Liver (tissue), 3 donors: ENCODE results near the gene METRN.

ENCODE experiments used
- EGR1 ChIP-seq, 2 donors: IDR thresholded peaks; 2 replicates each; pipeline ENCODE4 v1.6.1; 2016 to 2018; ENCODE audit warnings: antibody characterized with exemption in 2 of 2, low read depth in 2 of 2
- FOXA1 ChIP-seq: IDR thresholded peaks from 2 replicates; pipeline ENCODE4 v1.6.1; 2016; ENCODE audit warnings: antibody characterized with exemption
- GABPA ChIP-seq, 2 donors: IDR thresholded peaks in 1 of 2; conservative IDR thresholded peaks in 1 of 2; 2 replicates each; pipeline ENCODE4 v1.6.1; 2016; ENCODE audit warnings: antibody characterized with exemption in 2 of 2, mild to moderate bottlenecking in 1 of 2, moderate library complexity in 1 of 2
- RAD21 ChIP-seq, 2 donors: IDR thresholded peaks; 2 replicates each; pipeline ENCODE4 v1.6.1; 2016; ENCODE audit warnings: antibody characterized with exemption in 2 of 2, mild to moderate bottlenecking in 2 of 2
- RXRA ChIP-seq, 2 donors: IDR thresholded peaks; 2 replicates each; pipeline ENCODE4 v1.6.1; 2017 to 2018; ENCODE audit warnings: antibody characterized with exemption in 2 of 2, mild to moderate bottlenecking in 1 of 2
- SP1 ChIP-seq: IDR thresholded peaks from 2 replicates; pipeline ENCODE4 v1.6.1; 2018; ENCODE audit warnings: antibody characterized with exemption, mild to moderate bottlenecking
- TAF1 ChIP-seq: conservative IDR thresholded peaks from 2 replicates; pipeline ENCODE4 v1.6.1; 2016; ENCODE audit warnings: antibody characterized with exemption, mild to moderate bottlenecking
- YY1 ChIP-seq: IDR thresholded peaks from 2 replicates; pipeline ENCODE4 v1.6.1; 2016; ENCODE audit warnings: antibody characterized with exemption, mild to moderate bottlenecking
- TF ChIP-seq, protein P1 (sequence below): fragments of 150-350 bp; IDR thresholded peaks from 2 replicates; pipeline ENCODE4 v1.5.1; 2017; ENCODE audit warnings: improper control_type of control experiment, low read depth, low read length; ENCODE audit not compliant: missing input control
- TF ChIP-seq, protein P2 (sequence below): IDR thresholded peaks from 2 replicates; pipeline ENCODE4 v1.6.1; 2016; ENCODE audit warnings: antibody characterized with exemption
- TF ChIP-seq, protein P3 (sequence below): IDR thresholded peaks from 2 replicates; pipeline ENCODE4 v1.6.1; 2016; ENCODE audit warnings: antibody characterized with exemption, mild to moderate bottlenecking
- TF ChIP-seq, protein P4 (sequence below): IDR thresholded peaks from 2 replicates; pipeline ENCODE4 v1.6.1; 2016; ENCODE audit warnings: antibody characterized with exemption
- donor health status: healthy.
- donor health status: healthy.

DNA sequence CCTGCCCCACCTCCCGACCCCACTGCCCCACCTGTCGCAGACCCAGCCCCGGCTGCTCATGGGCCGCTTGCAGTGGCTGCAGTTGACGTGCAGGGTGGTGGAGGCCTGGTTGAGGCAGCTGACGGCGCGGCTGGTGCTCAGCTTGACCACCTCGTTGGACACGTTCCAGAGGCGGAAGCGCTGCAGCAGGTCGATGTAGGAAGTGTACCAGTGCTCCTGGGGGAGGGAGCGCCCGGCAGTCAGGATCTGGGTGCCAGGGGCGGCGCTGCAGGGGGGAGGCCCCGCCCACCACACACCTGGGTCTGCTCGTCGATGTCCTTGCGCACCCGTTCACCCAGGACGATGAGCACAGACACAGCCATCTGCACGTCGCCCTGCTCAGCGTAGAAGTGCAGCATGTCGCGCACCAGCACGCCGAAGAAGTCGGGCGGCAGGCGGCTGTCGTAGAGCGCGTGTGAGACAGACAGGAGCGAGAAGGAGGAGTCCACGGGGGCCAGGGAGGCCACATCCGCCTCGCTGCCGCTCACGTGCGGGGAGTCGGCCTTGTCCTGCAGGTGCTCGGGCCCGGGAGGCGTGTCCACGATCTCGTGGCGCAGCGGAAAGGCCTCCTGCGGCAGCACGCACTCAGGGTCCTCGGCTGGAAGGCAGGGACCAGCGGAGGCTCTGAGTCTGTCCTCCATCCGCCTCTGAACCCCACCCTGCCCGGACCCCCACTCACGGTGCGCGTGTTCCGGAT lies 29.8 kb upstream of the METRN start:
- TF ChIP-seq, protein P1, sequence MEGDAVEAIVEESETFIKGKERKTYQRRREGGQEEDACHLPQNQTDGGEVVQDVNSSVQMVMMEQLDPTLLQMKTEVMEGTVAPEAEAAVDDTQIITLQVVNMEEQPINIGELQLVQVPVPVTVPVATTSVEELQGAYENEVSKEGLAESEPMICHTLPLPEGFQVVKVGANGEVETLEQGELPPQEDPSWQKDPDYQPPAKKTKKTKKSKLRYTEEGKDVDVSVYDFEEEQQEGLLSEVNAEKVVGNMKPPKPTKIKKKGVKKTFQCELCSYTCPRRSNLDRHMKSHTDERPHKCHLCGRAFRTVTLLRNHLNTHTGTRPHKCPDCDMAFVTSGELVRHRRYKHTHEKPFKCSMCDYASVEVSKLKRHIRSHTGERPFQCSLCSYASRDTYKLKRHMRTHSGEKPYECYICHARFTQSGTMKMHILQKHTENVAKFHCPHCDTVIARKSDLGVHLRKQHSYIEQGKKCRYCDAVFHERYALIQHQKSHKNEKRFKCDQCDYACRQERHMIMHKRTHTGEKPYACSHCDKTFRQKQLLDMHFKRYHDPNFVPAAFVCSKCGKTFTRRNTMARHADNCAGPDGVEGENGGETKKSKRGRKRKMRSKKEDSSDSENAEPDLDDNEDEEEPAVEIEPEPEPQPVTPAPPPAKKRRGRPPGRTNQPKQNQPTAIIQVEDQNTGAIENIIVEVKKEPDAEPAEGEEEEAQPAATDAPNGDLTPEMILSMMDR: no peak
- TF ChIP-seq GABPA (IDR thresholded peaks at IDR 0.05 in 1 of 2, conservative IDR thresholded peaks at IDR 0.05 in 1 of 2): no peak
- no peak for TF ChIP-seq YY1
- TF ChIP-seq RXRA (IDR thresholded peaks at IDR 0.05): no peak
- TF ChIP-seq, protein P2, sequence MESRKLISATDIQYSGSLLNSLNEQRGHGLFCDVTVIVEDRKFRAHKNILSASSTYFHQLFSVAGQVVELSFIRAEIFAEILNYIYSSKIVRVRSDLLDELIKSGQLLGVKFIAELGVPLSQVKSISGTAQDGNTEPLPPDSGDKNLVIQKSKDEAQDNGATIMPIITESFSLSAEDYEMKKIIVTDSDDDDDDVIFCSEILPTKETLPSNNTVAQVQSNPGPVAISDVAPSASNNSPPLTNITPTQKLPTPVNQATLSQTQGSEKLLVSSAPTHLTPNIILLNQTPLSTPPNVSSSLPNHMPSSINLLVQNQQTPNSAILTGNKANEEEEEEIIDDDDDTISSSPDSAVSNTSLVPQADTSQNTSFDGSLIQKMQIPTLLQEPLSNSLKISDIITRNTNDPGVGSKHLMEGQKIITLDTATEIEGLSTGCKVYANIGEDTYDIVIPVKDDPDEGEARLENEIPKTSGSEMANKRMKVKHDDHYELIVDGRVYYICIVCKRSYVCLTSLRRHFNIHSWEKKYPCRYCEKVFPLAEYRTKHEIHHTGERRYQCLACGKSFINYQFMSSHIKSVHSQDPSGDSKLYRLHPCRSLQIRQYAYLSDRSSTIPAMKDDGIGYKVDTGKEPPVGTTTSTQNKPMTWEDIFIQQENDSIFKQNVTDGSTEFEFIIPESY: no peak
- TF ChIP-seq, protein P3, sequence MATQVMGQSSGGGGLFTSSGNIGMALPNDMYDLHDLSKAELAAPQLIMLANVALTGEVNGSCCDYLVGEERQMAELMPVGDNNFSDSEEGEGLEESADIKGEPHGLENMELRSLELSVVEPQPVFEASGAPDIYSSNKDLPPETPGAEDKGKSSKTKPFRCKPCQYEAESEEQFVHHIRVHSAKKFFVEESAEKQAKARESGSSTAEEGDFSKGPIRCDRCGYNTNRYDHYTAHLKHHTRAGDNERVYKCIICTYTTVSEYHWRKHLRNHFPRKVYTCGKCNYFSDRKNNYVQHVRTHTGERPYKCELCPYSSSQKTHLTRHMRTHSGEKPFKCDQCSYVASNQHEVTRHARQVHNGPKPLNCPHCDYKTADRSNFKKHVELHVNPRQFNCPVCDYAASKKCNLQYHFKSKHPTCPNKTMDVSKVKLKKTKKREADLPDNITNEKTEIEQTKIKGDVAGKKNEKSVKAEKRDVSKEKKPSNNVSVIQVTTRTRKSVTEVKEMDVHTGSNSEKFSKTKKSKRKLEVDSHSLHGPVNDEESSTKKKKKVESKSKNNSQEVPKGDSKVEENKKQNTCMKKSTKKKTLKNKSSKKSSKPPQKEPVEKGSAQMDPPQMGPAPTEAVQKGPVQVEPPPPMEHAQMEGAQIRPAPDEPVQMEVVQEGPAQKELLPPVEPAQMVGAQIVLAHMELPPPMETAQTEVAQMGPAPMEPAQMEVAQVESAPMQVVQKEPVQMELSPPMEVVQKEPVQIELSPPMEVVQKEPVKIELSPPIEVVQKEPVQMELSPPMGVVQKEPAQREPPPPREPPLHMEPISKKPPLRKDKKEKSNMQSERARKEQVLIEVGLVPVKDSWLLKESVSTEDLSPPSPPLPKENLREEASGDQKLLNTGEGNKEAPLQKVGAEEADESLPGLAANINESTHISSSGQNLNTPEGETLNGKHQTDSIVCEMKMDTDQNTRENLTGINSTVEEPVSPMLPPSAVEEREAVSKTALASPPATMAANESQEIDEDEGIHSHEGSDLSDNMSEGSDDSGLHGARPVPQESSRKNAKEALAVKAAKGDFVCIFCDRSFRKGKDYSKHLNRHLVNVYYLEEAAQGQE: no peak
- no peak for TF ChIP-seq RAD21 (IDR thresholded peaks at IDR 0.05)
- TF ChIP-seq SP1: no peak
- no peak for TF ChIP-seq FOXA1
- no peak for TF ChIP-seq TAF1
- TF ChIP-seq, protein P4, sequence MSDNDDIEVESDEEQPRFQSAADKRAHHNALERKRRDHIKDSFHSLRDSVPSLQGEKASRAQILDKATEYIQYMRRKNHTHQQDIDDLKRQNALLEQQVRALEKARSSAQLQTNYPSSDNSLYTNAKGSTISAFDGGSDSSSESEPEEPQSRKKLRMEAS: no peak
- no peak for TF ChIP-seq EGR1 (IDR thresholded peaks at IDR 0.05; ENCODE audit: low read depth in 2 of 2)
